HepG2 (cell line): ENCODE results near the gene EIF1.

Experiments
- NR2F2 ChIP-seq: IDR thresholded peaks from 2 replicates; pipeline ENCODE4 v1.6.1; 2012; ENCODE audit warnings: low read depth, inconsistent platforms, borderline replicate concordance
- RBFOX2 ChIP-seq: fragments of 200-400 bp; formaldehyde crosslinking; IDR thresholded peaks from 2 replicates; pipeline ENCODE4 v1.6.1; 2017; ENCODE audit warnings: low read depth, mild to moderate bottlenecking, low read length
- TBP ChIP-seq: sonication (generic); formaldehyde crosslinking; IDR thresholded peaks from 2 replicates; pipeline ENCODE4 v1.5.0; 2020; ENCODE audit warnings: missing genetic modification reagents
- YY1 ChIP-seq: IDR thresholded peaks from 2 replicates; pipeline ENCODE4 v1.6.1; 2011; ENCODE audit warnings: low read length, low read depth, moderate library complexity, mild to moderate bottlenecking; ENCODE audit not compliant: insufficient read depth, insufficient replicate concordance

DNA sequence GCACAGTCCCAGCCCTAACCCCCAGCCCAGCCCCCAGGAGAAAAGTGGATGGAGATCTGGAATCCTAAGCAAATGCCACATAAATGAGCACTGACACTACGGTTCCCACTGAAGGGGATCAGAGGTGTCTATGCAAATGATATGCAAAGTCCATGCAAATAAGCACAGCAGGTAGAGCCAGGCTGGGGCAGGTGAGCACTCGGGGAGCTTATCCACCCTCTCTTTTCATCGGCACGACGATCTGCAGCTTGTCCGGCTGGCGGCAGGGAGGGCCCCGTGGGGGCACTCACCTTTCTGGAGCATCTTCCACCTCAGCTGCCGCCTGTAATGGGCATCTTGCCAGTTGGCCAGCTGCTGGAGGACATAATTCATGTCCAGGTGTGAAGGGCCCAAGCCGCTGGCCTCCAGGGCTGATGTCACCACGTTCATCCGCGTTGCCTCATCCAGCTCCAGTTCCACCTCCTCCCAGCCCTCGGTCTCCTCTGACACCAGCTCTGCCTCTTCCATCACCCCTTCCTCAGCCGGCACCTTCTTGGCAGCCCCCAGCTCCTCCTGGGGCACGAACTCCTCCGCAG lies 35.9 kb downstream of the EIF1 start:
- TF ChIP-seq YY1 (no peak), RBFOX2 (no peak), NR2F2 (no peak), TBP (CRISPR knock-in tag) (no peak)
